DMS53 treated with DMSO at 0.1 percent for 48 hours (cell line): ENCODE results near the gene AQP9.
"Not testable (repeated sequence)": the region's sequence is repeated elsewhere in the genome, so short reads cannot be mapped to it uniquely, and the experiment has no call there.

ENCODE experiments used
- DNase-seq: peaks from one replicate; lab custom pipeline; 2025; ENCODE audit not compliant: unreplicated experiment; lab: John Stamatoyannopoulos, UW

The AQP9 gene

DNA sequence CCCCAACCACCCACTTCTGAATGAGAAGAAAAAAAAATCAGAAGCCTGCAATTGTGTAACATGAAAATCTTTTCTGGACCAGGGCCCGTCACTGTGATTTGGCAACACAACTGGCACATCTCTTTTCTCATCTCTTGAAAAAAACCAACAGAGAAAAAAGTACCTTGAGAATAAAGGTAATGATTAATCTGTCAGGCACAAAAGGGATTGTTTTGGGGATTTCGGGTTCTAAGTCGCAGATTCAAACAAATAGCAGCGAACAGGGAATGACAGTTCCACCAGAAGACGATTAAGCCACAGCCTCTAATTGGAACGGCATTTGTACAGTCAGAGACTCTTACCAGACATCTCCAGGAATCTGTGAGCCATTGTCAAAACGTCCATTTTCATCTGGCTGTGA, at the start of gene AQP9:
Gene AQP9 (plus strand): TSS at position 276 of the 400 bp plus-strand sequence. CDS start 185 bp downstream, outside the sequence.
- DNase-seq, result no peak

DNA sequence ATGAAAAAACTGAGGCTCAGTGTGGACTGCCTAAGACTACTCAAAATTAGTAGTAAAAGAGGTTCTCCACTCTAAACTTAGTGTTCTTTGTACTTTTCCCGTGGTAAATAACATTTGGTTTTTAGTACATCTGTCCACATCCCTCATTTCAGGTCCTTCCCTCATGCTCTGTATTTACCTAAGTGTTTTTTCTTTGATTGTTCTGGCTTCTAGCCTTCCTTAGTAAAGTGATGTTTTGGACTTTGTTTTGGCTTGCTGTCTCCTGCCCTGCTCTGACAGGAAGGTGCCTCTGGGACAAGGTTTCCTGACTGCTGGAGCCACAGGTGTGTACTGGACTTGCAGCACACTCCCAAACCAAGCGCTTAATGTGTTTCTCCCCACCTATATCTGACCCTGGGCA, 42.8 kb upstream of the AQP9 start:
- DNase-seq, result no peak

- no peak for DNase-seq
Measured at GRCh38 chr15:58096529-58097084, 41.6 kb upstream of the AQP9 start.

- no peak for DNase-seq
Measured at GRCh38 chr15:58103482-58103881, 34.7 kb upstream of the AQP9 start.

DNA sequence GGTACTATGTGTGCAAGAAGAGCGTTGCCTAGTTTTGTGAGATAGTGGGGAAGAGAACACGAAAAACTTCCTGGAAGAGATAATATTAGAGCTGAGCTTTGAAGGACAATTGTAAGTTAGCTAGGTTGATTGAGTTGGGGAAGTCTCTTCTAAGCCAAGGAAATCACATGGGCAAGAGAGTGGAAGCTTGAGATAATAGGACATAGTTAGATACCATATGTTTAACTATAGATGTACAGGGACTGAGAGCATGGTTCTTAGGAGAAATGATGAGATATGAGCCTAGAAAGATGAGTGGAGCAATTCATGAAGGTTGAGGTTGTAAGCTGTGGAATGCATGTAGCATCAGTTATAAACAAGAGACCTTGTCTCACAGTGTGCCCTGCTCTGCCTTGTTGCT, 30.1 kb upstream of the AQP9 start:
- no peak for DNase-seq

- DNase-seq, result no peak
Measured at GRCh38 chr15:58109419-58109818, 28.8 kb upstream of the AQP9 start.

DNA sequence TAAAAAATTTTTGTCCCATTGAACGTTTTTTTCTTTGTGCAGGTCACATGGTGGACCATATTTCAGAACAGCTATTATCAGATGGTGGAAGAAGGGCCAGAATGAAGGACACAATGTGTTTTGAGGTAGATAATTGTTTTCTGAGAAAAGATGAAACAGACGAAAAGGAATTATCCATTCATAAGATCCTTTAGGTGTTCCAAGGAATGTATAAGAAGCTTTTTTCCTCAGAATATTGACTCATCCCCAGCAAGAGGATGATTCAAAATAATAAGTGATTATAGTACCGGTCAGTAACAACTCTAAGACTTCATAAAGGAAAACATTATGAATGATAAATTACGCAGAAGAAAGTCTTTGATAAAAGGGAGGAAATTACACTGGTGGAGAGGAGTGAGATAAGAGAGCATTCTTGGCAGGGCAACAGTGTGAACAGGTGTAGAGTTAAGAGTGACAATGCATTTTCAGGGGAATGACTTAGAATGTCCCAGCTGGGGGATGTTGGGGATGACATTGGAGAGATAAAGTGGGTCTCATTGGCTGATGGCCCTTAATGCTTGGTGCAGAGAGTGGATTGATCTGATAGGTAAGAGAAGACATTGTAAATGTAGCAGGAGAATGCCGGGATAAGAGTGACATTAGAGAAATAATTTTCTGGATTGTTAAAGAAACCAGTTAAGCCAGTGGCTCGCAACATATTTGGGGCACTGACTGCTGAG, 27.0 kb upstream of the AQP9 start:
- DNase-seq, result no peak

DNA sequence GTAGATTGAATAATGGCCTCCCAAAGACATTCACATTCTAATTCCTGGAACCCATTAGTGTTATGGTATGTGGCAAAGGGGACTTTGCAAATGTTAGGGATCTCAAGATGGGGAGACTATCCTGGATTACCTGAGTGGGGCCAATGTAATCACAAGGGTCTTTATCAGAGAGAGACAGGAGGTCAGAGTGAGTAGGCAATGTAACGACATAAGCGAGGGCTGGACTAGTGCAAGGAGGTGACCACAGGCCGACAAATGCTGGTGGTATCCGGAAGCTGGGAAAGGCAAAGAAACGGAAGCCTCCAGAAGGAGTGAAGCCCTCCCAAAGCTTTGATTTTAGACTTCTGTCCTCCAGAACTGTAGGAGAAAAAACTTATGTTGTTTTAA, 26.5 kb upstream of the AQP9 start:
- no peak for DNase-seq

DNA sequence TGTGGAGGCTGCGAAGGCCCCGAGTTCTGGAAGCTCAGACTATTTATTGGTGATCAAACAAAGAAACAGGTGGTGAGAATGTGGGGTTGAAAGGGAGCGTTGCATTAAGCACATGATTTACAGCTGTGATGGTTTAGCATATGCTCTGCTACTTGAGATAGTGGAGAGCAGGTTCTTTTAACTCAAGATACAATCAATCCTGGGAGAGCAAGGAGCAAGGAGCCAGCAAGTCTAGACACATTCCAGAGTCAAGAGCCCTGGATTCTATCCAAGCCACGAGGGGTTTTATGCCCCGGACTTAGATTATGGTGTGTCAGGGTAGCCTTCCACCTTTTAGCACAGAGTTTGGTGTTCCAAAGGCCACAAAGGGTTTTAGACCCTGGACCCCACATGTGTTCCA, 24.8 kb upstream of the AQP9 start:
- DNase-seq, result not testable (repeated sequence)

GRCh38 chr15:58114388-58114787, 23.8 kb upstream of the AQP9 start:
- no peak for DNase-seq

- no peak for DNase-seq
Measured at GRCh38 chr15:58114812-58115211, 23.4 kb upstream of the AQP9 start.

DNA sequence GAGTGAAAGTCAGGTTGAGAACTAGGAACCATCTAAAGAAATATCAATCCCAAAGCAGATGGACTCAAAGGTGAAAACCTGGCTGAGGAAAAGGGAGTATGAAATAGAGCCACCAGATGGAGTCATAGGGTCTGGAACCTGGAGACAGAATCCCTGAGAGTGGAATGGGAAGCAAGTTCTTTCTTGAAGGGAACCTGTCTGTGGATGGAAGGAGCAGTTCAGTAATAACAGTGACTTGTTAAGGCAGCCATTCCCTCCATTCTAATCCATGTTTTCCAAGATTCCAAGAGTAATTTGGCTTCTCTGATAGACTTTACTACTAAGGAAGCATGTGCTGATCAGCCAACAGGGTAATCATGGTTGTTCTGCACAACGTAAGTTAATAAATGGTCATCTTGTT, 22.5 kb upstream of the AQP9 start:
- DNase-seq, result no peak

DNA sequence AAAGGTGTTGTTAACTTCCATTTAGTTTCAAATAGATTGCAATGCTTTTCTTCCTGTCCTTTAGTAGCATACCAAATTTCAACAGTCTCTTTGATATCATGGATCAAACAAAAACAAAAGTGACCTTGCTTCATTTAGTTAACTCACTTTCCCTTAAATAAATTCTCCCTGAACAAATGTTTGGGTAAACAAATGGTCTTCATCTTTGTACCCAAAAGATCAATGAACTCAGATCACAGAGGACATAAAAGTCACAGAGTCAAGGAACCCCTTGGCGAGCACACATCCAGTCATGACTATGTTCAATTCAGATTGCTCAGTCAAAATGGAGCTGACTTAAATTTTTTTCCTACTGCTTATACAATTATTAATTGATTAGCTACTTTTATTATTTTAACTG, 20.6 kb upstream of the AQP9 start:
- no peak for DNase-seq

DNA sequence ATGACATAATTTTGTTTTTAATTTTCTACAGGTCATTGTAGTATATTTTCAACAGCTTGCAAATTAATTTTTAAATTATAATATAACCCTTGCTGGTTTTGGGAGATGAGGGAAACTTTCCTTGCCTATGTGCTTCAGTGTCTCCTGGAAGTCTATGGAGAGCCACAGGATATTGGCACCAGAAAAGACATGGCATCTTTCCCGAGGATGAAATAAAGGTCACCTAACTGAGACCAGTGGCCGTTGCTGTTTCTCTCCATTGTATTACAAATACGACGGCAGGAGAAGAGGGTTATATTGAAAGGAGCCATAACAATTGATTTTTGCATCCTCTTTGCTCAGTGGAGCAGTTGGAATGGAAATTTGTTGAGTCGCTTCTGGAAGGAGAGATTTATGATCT, 19.9 kb upstream of the AQP9 start:
- no peak for DNase-seq

GRCh38 chr15:58119016-58119415, 19.2 kb upstream of the AQP9 start:
- no peak for DNase-seq

DNA sequence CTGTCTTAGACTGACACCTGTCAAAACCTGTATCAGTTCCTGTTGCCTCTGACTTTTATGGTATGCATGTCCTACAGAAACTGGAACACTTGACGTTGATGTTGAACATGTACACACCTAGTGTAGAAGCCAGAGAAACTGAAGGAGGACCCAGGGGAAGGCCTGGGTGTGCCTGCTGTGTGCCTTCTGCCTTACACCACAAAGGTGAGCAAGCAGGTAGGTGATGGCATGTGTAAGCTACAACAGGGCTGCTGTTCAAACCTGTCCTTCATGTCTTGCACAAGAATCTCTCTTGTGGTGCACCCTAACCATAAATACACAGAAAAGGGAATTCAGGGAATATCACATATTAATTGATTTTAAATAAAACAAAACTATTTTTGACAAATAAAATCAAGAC, 13.6 kb upstream of the AQP9 start:
- DNase-seq, result no peak

DNA sequence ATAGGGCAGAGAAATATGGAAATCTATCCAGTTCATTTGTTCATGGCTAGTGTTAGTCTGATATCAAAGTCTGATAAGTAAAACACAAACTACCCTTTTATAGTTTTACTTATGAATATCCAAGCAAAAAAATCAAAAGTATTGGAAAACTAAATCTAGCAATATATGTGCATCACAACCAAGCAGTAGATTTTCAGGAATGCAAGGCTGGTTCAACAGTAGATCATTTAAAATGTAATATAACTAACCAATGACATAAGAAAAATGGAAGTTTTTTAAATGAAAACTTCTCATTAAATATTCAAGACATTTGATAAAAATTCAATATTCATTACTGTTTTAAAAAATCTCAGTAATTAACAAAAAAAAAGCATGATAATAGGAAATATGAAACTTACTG, 12.8 kb upstream of the AQP9 start:
- DNase-seq, result no peak

DNA sequence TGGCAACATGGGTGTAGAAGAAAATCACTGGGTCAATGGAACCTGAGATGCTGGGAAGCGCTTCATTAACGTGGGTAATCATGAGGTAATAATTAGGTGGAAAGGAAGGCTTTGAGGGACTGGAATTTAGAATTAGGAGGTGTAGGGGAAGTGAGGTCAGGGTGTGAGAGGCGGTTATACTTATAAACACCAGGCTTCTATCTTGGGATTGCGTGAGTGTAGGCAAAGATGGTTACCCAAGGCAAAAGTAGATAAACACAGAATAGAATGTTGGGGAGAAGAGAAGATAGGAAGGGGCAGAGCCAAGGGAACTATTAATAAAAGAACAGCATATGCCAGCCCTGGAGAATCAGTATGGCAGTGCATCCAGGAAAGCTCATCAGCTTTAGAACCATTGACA, 3.3 kb upstream of the AQP9 start:
- no peak for DNase-seq

DNA sequence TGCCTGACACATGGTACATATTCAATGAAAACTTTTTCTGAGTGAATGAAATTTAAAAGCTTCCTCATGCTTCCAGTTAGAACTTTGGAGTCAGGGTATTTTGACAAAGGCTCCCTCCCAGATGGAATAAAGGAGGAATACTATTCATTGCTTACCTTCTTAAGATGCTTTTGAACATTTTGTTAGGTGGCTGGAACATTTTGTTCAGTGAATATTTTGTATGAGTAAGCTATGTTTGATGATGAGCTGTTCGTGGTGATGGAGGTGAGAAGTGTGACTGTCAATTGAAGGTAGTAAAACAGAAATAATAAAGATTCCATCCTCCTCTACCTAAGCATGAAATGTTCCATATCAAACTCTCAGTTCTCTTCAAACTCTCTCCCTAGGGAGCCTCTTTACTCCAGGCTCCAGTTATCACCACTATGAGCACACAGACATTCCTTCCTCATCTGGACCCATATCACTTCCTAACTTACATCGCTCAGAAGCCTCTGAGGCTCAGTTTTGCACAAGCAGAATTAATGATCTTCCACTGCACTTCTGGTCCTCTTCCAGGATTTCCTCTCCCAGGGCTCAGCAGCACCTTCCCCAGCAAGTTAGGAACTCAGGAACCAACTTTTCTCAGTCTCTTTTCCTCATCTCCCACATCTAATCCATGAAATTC, 2.5 kb upstream of the AQP9 start:
- no peak for DNase-seq

DNA sequence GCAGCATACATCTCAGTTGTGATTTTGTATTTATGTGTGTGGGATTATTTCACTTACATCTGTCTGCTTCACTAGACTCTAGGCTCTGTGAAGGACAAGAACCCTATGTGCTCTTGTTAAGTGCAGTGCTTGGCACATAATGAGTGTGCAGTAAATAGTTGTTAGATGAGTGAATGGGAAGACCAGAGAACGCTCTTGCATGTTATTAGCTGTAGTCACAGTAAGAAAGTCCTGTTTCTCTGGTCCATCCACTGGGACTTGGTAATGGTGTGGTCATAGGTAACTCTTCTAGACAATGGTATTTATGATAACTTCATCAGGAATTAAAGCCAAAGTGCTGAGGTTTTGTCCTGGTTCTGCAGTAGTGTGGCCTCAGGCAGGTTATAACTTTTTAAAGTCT, 1.4 kb upstream of the AQP9 start:
- DNase-seq, result no peak

DNA sequence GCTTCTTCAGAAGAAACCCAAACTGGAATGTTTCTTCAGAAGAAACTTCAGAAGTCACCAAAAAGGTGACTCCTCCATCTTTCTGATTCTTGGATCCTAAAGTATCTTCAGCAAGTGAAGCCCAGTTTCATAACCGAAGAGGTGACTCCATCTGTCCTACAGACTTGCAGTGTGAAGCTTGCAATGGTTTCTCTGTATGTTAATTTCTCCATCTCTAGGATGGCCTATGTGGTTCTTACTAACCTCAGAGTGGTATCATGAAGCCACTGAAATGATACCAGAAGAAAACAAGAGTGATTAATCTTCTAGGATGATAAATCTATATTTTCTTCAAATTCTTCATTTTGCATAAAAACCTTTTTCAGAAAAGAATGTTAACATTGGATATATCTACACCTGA, 495 bp upstream of the AQP9 start:
- no peak for DNase-seq

DNA sequence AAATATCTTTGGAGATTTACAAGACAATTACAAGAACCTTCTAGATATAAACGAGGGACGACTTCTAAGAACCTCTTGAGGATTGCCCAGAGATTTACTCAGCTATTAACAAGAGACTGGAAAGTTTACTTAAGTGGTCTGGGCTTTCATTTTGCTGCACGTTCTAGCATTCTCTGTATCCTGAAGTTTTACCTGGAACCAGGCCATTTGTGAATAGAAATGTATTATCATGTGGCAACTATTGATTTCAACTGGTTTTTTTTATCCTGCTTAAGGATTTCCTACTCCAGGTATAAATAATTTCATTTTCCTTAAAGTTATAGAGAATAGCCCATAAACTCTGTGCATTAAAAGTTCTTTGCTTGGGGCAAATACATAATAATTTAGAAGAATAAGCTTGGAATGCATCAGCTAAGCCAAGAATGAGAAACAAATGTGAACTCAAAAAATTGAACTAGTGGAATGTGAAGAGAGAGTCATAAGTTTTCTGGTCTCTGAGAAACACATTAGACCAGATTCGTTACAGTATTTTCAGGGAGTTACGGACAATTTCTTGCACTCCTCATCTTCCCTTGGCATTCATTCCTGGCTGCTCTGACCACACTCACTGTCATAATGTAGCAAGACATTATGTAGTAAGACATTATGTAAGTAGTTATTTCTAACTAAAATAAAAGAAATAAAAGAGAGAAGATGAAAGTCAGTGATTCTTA, 1.3 kb downstream of the AQP9 start:
- DNase-seq, result no peak
